Mesodermal cell (in vitro differentiated cells): ENCODE results near the gene RPL12.
"Not testable (repeated sequence)": the region's sequence is repeated elsewhere in the genome, so short reads cannot be mapped to it uniquely, and the experiment has no call there.

ENCODE experiments used
- H3K27ac ChIP-seq: 2 replicates; pipeline ENCODE4 v1.7.0; 2013; ENCODE audit warnings: mild to moderate bottlenecking, low read depth, low read length, moderate library complexity; ENCODE audit not compliant: severe bottlenecking
- H3K36me3 ChIP-seq: 2 replicates; pipeline ENCODE4 v1.7.1; 2013; ENCODE audit warnings: mild to moderate bottlenecking, low read length, moderate library complexity; ENCODE audit not compliant: control insufficient read depth, insufficient read depth
- H3K4me1 ChIP-seq: one replicate; pipeline ENCODE4 v1.7.1; 2013; ENCODE audit warnings: mild to moderate bottlenecking, low read length; ENCODE audit not compliant: insufficient read depth, control insufficient read depth, poor library complexity, severe bottlenecking
- H3K4me3 ChIP-seq: 2 replicates; pipeline ENCODE4 v1.7.0; 2013; ENCODE audit warnings: low read length, control low read depth, mild to moderate bottlenecking; ENCODE audit not compliant: insufficient read depth, poor library complexity, severe bottlenecking; ENCODE audit errors: extremely low read depth
- H3K9me3 ChIP-seq: 2 replicates; pipeline ENCODE4 v1.7.1; 2013; ENCODE audit warnings: mild to moderate bottlenecking, low read length, moderate library complexity; ENCODE audit not compliant: control insufficient read depth
- WGBS, 2 experiments: methylation state at CpG; one replicate each; pipeline ENCODE4 v1.1.5; 2013; ENCODE audit warnings: missing lambda C conversion rate in 2 of 2; ENCODE audit not compliant: insufficient coverage in 2 of 2; 5-methylcytosine and 5-hydroxymethylcytosine counted together

Gene RPL12

DNA sequence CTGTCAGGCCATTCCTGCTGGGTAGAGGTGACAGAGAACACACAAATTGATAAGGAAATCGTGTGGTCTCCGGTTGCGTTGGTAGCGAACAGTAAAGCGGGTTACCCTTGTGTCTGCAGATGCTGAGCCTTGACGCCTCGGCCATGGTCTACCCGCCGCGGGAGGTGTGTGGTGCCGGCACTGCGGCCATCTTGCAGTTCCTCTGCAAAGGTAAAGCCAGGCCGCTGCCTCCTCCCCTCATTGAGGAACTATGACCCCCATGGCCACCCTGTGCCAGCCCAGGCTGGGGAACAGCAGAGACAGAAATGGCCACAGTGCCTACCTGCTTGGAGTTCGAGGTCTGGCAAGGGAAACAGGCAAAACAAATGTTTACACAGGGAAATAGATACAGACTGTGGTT is 16.4 kb upstream of the RPL12 start:
- no peaks in the 10 kb centered on the region for H3K9me3 ChIP-seq
- 92 to 97% methylated on average over 14 of the region's 14 CpGs for WGBS, 2 experiments
- peaks cover 34% of the 10 kb centered on the region for H3K36me3 ChIP-seq
- H3K4me3 ChIP-seq, result no peak overlapping the region
- H3K27ac ChIP-seq, result no peak overlapping the region
- H3K4me1 ChIP-seq, result peaks cover 8% of the 10 kb centered on the region

DNA sequence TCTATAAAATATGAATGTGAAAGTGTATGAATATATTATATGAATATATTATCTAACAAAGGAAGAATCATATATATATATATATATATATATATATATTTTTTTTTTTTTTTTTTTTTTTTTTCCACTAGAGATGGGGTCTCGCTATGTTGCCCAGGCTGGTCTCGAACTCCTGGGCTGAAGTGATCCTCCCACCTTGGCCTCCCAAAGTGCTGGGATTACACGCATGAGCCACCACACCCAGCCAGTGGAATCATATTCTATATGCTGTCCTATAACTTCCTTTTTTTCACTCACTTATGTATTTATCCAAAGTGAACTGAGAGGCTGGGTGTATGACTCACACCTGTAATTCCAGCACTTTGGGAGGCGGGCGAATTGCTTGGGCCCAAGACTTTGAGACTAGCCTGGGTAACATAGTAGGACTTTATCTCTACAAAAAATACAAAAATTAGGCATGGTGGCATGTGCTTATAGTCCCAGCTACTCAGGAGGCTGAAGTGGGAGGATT is 15.3 kb upstream of the RPL12 start:
- H3K4me1 ChIP-seq, H3K9me3 ChIP-seq, H3K4me3 ChIP-seq, H3K27ac ChIP-seq: not testable (repeated sequence)
- 92 to 100% methylated on average over 2 to 3 of the region's 5 CpGs for WGBS, 2 experiments
- peaks cover 46% of the 10 kb centered on the region for H3K36me3 ChIP-seq

DNA sequence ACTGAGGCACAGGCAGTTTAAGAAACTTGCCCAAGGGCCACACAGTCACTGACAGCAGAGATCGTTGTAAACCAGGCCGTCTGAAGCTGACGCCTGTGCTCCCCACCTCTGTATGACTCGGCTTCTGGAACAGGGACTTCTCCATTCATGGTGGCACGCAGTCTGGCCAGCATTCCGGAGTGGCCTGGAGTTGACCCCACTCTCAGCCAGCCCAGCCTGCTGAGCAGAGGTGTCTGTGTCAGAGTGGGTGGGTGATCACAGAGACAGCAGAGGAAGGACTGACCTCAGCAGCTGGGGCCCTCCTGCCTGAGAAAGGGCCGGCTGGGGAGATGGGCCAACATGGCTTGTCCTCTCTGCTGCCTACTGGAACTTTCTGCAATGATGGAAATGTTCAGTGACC is 12.7 kb upstream of the RPL12 start:
- no peak overlapping the region for H3K4me3 ChIP-seq
- peak overlapping the region; percentile 24 for H3K27ac ChIP-seq
- peaks cover 8% of the 10 kb centered on the region for H3K4me1 ChIP-seq
- H3K9me3 ChIP-seq, result no peaks in the 10 kb centered on the region
- 88 to 98% methylated on average over 5 to 7 of the region's 7 CpGs for WGBS, 2 experiments
- H3K36me3 ChIP-seq, result peaks cover 66% of the 10 kb centered on the region

DNA sequence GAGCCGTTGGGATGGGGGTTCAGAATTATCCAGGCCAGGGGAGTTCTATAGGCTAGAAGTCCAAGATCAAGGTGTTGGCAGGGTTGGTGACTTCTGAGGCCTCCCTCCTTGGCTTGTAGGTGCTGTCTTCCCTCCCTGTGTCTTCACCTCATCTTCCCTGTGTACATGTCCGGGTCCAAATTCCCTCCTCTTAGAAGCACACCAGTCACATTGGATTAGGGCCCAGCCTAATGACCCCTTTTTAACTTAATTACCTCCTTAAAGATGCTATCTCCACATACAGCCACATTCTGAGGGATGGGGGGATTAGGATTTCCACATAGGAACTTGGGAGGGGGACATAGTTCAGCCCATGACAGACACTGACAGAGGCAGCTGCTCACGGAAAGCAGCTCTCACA is 12.2 kb upstream of the RPL12 start:
- Histone ChIP-seq H3K4me1 (peaks cover 8% of the 10 kb centered on the region), H3K36me3 (peaks cover 68% of the 10 kb centered on the region), H3K27ac (peak overlapping the region; percentile 24), H3K9me3 (no peaks in the 10 kb centered on the region), H3K4me3 (no peak overlapping the region)
- WGBS, 2 experiments, result 85 to 88% methylated on average over 3 of the region's 3 CpGs

DNA sequence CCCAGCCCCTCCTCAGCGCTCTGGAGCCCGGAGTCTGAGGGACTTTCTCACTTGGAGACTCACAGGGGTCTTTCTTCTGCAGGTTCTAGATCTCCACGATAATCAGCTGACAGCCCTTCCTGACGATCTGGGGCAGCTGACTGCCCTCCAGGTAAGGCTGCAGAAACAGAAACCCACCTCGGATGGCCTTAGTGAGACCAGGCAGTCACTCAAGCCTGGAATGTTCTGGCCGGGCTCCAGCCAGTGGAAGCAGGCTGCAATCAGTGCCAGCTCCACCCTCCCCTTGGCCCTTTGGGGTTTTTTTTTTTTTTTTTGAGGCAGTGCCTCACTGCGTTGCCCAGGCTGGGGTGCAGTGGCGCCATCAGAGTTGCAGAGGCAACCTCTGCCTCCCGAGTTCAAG is 7.7 kb upstream of the RPL12 start:
- Histone ChIP-seq H3K4me3 (no peak overlapping the region), H3K36me3 (peaks cover 70% of the 10 kb centered on the region), H3K27ac (no peak overlapping the region), H3K4me1 (peaks cover 5% of the 10 kb centered on the region), H3K9me3 (no peaks in the 10 kb centered on the region)
- WGBS, 2 experiments, result 93 to 95% methylated on average over 8 to 9 of the region's 9 CpGs

DNA sequence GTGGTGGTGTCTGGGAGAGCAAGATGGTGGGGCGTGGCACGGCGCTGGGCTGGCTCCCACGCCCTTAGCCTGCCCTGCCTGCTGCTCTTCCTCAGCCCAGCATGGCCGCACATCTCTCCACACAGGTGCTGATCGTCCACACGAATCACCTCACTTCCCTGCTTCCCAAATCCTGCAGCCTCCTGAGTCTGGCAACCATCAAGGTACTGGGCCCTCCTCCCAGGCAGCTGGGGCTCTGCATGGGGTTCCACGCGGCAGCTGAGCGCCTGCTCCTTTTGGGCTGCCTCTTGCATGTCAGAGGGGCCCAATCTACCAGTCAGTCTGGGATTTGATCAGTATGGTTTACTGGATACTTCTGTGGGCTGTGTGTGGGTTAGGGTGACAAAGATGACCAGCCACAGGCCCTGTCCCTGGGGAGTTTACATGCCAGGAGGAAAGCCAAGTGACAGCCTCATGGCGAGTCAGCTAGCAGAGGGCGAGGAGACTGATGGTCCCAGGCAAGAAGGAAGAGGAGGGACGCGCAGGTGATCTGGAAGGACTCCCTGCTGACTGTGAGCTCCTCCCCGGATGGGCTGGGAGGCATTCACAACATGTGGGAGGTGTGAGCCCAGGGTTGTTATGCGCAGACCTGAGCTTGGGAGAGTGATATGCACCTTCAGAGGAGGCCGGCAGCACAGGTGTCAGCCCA is 6.1 kb upstream of the RPL12 start:
- peaks cover 64% of the 10 kb centered on the region for H3K36me3 ChIP-seq
- no peak overlapping the region for H3K27ac ChIP-seq
- no peaks in the 10 kb centered on the region for H3K9me3 ChIP-seq

DNA sequence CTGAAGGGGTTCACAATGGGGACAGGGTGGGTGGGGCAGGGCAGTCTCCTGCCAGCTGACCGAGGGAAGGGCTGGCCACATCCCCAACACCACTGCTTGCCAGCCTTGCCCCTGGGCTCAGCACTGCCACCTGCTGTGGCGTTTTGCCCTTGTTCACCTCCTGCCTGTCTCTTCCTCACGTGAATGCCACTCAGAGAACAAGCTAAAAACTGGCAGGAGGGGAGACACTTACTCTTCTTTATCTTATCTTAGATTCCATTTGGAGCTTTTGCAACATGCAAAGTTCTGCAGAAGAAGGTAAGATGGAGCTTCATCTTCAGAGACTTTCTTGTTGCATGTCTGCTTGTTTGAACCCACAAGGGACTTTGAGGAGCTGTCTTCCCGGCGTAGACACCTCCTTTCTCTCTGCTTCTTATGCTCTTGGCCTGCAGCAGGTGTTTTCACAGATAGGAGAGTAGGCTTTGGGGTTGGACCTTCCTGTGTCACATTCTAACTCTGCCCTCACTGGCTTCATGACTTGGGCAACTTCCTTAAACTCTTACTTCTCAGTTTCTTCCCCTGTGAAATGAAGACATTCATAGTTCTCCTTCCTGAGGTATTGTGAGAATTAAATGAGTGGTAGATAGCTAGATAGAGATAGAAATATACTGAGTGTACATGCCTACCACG is 4.3 kb upstream of the RPL12 start:
- WGBS, 2 experiments, result 58 to 94% methylated on average over 4 to 5 of the region's 6 CpGs
- peaks cover 3% of the 10 kb centered on the region for H3K4me1 ChIP-seq
- H3K4me3 ChIP-seq, result no peak overlapping the region

More for the DNA sequence above, 6.1 kb upstream of the RPL12 start:
- Histone ChIP-seq H3K4me1 (no peaks in the 10 kb centered on the region), H3K4me3 (no peak overlapping the region)
- 85 to 89% methylated on average over 13 of the region's 17 CpGs for WGBS, 2 experiments

DNA sequence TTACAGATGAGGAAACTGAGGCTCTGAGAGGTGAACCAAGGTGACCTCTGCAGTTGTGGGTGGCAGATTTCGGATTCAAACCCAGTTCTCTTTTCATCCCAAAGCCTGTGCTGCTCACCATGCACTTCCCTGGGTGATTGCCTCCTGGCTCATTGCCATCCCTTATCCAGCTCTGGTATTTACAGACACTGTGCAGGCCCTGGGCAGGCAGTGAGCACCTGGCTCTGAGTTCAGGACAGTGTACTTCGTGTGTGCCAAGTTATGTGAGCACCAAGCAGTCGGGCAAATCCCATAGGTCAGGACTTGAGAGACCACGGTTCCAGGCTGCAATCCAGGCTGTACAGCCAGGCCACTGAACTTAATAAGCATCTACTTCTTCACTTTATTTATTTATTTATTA is 1.5 kb upstream of the RPL12 start:
- H3K4me3 ChIP-seq, result peak overlapping the region; percentile 96
- no peak overlapping the region for H3K27ac ChIP-seq
- H3K9me3 ChIP-seq, result no peaks in the 10 kb centered on the region
- H3K4me1 ChIP-seq, result peaks cover 11% of the 10 kb centered on the region
- H3K36me3 ChIP-seq, result peaks cover 58% of the 10 kb centered on the region
- WGBS, 2 experiments, result 74 to 80% methylated on average over 4 of the region's 4 CpGs

More for the DNA sequence above, 4.3 kb upstream of the RPL12 start:
- H3K36me3 ChIP-seq, result peaks cover 48% of the 10 kb centered on the region
- H3K27ac ChIP-seq, result no peak overlapping the region
- H3K9me3 ChIP-seq, result no peaks in the 10 kb centered on the region

DNA sequence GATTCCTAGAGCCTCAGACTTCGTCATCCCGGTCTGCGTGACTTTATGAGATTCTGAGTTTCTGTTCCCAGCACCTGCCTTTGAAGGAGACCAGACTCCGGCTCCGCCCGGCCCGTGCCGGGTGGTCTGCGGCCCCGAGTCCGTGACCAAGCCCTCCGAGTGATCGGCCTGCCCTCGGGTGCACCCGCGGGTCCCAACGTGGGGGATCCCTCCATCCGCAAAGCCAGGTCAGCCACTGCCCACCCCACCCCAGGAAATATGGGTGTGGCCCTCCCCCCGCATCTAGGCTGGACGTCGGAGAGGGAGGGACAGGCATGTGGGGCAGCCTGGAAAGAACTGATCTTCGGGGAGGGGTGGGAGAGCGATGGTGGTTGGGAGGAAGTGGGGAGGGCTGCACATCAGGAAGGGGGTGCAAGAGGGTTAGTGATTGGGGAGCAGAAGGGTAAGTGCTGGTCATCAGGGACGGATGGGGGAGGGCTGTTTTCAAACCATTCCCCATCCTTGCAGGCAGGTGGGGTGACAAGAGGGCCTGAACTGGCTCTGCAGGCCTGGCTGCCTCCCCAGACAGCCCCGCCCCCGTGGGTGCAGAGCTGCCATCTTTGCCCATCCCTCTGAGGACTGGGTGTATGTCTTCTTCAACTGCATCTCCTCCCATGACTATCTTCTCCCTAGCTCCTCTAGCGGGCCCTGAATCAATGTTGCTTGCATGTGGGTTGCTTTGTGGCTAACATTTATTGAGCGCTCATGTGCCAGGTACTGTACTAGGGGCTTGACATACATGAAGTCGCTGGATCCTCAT is 851 bp upstream of the RPL12 start:
- Histone ChIP-seq H3K9me3 (no peaks in the 10 kb centered on the region), H3K4me1 (peaks cover 11% of the 10 kb centered on the region), H3K36me3 (peaks cover 58% of the 10 kb centered on the region), H3K4me3 (peak overlapping the region; percentile 96), H3K27ac (peak overlapping the region; percentile 91)
- 16% methylated on average over 15 to 24 of the region's 29 CpGs for WGBS, 2 experiments

DNA sequence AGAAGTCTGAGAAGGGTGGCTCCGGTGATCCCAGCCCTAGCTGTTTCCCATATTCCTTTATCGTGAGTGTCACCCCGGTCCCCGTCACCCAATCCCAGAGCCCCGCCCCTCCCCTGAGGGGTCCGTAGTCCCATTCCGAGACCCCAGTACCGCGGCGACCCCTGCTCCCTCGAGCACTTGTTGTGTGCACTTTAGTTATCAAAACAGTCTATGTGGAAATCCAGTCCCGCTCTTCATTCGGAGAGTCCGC is 327 bp upstream of the RPL12 start:
- Histone ChIP-seq H3K36me3 (peaks cover 60% of the 10 kb centered on the region), H3K4me1 (peaks cover 11% of the 10 kb centered on the region), H3K9me3 (no peaks in the 10 kb centered on the region), H3K4me3 (peak overlapping the region; percentile 96), H3K27ac (peak overlapping the region; percentile 91)
- 0% methylated on average over 10 to 14 of the region's 14 CpGs for WGBS, 2 experiments
